HepG2 (cell line): ENCODE data around the gene OVOL3. TPM values are rescaled to one million over a fixed set of nuclear protein-coding genes. Genes with fewer than 3 reads are reported as not detected.

Source experiments
- GTF2F1 ChIP-seq: fragments of 150-350 bp; IDR thresholded peaks from 2 replicates; pipeline ENCODE4 v1.6.1; 2014; ENCODE audit warnings: low read length
- ISL2 ChIP-seq: sonication (generic); formaldehyde crosslinking; IDR thresholded peaks from 2 replicates; pipeline ENCODE4 v1.5.0; 2020; ENCODE audit warnings: missing genetic modification reagents
- MAFG ChIP-seq: sonication (generic); formaldehyde crosslinking; IDR thresholded peaks from 2 replicates; pipeline ENCODE4 v1.5.1; 2020; ENCODE audit warnings: mild to moderate bottlenecking, missing genetic modification reagents
- MTF2 ChIP-seq: sonication (generic); formaldehyde crosslinking; IDR thresholded peaks from 2 replicates; pipeline ENCODE4 v1.5.0; 2020; ENCODE audit warnings: missing genetic modification reagents, borderline replicate concordance
- NONO ChIP-seq, 2 experiments: fragments of 450-650 bp in 1 of 2; sonication (generic) in 1 of 2; formaldehyde crosslinking in 1 of 2; IDR thresholded peaks in 1 of 2; conservative IDR thresholded peaks in 1 of 2; 2 replicates each; pipeline versions ENCODE4 v1.6.1 to v1.8.0; 2017 to 2022; ENCODE audit warnings: mild to moderate bottlenecking in 1 of 2, missing genetic modification reagents in 1 of 2, moderate library complexity in 1 of 2
- TARDBP ChIP-seq: sonication (generic); formaldehyde crosslinking; IDR thresholded peaks from 2 replicates; pipeline ENCODE4 v1.8.0; 2022; ENCODE audit warnings: mild to moderate bottlenecking, missing genetic modification reagents
- ZBTB3 ChIP-seq: sonication (generic); formaldehyde crosslinking; IDR thresholded peaks from 2 replicates; pipeline ENCODE4 v1.4.0; 2020; ENCODE audit warnings: low read depth, mild to moderate bottlenecking, moderate library complexity, missing genetic modification reagents, borderline replicate concordance
- ZMAT3 ChIP-seq: sonication (generic); formaldehyde crosslinking; conservative IDR thresholded peaks from 2 replicates; pipeline ENCODE4 v1.7.0; 2021; ENCODE audit warnings: missing genetic modification reagents
- ZNF10 ChIP-seq: sonication (generic); formaldehyde crosslinking; IDR thresholded peaks from 2 replicates; pipeline ENCODE4 v1.4.0; 2020; ENCODE audit warnings: mild to moderate bottlenecking, low read depth, missing genetic modification reagents, borderline replicate concordance
- polyA plus RNA-seq, 8 experiments: library from polyadenylated mRNA; depleted of rRNA in 3 of 8; stranded (reverse) in 7 of 8; unstranded in 1 of 8; fragments of >200 nt; fragmentation: Illumina TruSeq in 4 of 8; extraction: Trizol in 4 of 8; gene quantifications; 2 replicates each; pipeline versions ENCODE4 v1.2.1 to v1.2.3, GENCODE V29; 2011 to 2016; ENCODE audit warnings: low read depth in 4 of 8, missing spikeins in 1 of 8, mixed read lengths in 1 of 8; ENCODE audit not compliant: insufficient read depth in 1 of 8
- total RNA-seq, 5 experiments: library from RNA; depleted of rRNA; stranded (reverse); fragments of >200 nt; fragmentation: Illumina TruSeq; extraction: Trizol; gene quantifications; 2 replicates each; pipeline ENCODE4 v1.2.3, GENCODE V29; 2016; ENCODE audit warnings: low read depth in 1 of 5
- TF ChIP-seq, protein P1 (sequence below): sonication (generic); formaldehyde crosslinking; IDR thresholded peaks from 2 replicates; pipeline ENCODE4 v1.4.0; 2020; ENCODE audit warnings: missing genetic modification reagents
- TF ChIP-seq, protein P2 (sequence below): sonication (generic); formaldehyde crosslinking; IDR thresholded peaks from 2 replicates; pipeline ENCODE4 v1.4.0; 2020; ENCODE audit warnings: missing genetic modification reagents
- TF ChIP-seq, protein P3 (sequence below): IDR thresholded peaks from 2 replicates; pipeline ENCODE4 v1.6.1; 2012; ENCODE audit warnings: low read length, improper control_type of control experiment
- TF ChIP-seq, protein P4 (sequence below): sonication (generic); formaldehyde crosslinking; IDR thresholded peaks from 2 replicates; pipeline ENCODE4 v1.5.0; 2020; ENCODE audit warnings: missing genetic modification reagents, mild to moderate bottlenecking, borderline replicate concordance
- TF ChIP-seq, protein P5 (sequence below): sonication (generic); formaldehyde crosslinking; IDR thresholded peaks from 2 replicates; pipeline ENCODE4 v1.5.0; 2020; ENCODE audit warnings: missing genetic modification reagents
- TF ChIP-seq, protein P6 (sequence below): sonication (generic); formaldehyde crosslinking; IDR thresholded peaks from 2 replicates; pipeline ENCODE4 v1.5.0; 2020; ENCODE audit warnings: mild to moderate bottlenecking, missing genetic modification reagents, moderate library complexity
- TF ChIP-seq, protein P7 (sequence below): fragments of 450-650 bp; IDR thresholded peaks from 2 replicates; pipeline ENCODE4 v1.6.1; 2017

Gene OVOL3
- total and polyA plus RNA-seq, 2 of the 13 experiments (the other 11 are each of a cell fraction or from before 2014, with no cell fraction given): not detected

DNA sequence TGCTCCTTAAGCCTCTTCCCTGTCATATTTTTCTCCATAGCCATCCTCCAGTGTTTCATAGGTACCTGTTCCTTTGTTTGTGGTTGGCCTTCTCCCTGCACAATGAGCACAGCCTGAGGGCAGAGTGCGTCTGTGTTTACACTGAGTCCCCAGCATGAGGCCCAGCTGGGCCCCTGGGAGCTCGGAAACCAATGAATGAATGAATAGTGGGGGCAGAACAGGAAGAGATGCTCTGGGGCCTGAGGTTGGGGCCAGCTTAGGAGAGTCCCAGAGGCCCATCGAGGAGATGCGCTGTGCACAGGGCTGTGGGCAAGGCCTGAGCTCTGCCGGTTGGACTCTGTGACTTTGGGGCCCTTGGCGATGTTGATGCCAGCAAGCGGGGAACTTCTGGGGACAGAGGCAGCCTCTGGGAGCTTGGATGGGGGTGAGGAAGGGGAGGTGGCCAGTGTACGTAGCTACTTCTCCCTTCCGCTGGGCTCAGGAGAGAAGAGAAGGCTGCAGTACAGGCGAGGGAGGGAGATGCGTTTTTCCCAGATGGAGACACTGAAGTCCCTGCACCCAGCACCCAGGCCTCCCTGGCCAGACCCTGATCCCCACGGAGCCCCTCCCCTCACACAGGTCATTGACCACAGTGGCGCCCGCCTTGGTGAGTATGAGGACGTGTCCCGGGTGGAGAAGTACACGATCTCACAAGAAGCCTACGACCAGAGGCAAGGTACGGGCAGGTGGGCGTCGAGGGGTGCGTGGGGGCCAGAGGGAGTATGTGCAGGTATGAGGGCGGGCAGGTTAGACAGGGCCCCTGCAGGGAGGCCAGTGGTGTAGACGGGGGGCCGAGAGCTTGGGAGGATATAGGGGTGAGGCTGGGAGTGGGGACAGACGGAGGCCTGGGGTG lies 9.4 kb downstream of the OVOL3 start (continued):
- TF ChIP-seq, protein P1, sequence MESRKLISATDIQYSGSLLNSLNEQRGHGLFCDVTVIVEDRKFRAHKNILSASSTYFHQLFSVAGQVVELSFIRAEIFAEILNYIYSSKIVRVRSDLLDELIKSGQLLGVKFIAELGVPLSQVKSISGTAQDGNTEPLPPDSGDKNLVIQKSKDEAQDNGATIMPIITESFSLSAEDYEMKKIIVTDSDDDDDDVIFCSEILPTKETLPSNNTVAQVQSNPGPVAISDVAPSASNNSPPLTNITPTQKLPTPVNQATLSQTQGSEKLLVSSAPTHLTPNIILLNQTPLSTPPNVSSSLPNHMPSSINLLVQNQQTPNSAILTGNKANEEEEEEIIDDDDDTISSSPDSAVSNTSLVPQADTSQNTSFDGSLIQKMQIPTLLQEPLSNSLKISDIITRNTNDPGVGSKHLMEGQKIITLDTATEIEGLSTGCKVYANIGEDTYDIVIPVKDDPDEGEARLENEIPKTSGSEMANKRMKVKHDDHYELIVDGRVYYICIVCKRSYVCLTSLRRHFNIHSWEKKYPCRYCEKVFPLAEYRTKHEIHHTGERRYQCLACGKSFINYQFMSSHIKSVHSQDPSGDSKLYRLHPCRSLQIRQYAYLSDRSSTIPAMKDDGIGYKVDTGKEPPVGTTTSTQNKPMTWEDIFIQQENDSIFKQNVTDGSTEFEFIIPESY: 0 out of 2 replicates have a peak, but pooled peaks have one; percentile 12
- TF ChIP-seq, protein P2, sequence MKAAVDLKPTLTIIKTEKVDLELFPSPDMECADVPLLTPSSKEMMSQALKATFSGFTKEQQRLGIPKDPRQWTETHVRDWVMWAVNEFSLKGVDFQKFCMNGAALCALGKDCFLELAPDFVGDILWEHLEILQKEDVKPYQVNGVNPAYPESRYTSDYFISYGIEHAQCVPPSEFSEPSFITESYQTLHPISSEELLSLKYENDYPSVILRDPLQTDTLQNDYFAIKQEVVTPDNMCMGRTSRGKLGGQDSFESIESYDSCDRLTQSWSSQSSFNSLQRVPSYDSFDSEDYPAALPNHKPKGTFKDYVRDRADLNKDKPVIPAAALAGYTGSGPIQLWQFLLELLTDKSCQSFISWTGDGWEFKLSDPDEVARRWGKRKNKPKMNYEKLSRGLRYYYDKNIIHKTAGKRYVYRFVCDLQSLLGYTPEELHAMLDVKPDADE: no peak
- TF ChIP-seq, protein P3, sequence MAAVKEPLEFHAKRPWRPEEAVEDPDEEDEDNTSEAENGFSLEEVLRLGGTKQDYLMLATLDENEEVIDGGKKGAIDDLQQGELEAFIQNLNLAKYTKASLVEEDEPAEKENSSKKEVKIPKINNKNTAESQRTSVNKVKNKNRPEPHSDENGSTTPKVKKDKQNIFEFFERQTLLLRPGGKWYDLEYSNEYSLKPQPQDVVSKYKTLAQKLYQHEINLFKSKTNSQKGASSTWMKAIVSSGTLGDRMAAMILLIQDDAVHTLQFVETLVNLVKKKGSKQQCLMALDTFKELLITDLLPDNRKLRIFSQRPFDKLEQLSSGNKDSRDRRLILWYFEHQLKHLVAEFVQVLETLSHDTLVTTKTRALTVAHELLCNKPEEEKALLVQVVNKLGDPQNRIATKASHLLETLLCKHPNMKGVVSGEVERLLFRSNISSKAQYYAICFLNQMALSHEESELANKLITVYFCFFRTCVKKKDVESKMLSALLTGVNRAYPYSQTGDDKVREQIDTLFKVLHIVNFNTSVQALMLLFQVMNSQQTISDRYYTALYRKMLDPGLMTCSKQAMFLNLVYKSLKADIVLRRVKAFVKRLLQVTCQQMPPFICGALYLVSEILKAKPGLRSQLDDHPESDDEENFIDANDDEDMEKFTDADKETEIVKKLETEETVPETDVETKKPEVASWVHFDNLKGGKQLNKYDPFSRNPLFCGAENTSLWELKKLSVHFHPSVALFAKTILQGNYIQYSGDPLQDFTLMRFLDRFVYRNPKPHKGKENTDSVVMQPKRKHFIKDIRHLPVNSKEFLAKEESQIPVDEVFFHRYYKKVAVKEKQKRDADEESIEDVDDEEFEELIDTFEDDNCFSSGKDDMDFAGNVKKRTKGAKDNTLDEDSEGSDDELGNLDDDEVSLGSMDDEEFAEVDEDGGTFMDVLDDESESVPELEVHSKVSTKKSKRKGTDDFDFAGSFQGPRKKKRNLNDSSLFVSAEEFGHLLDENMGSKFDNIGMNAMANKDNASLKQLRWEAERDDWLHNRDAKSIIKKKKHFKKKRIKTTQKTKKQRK: no peak
- no peak for TF ChIP-seq MTF2 (CRISPR knock-in tag)
- TF ChIP-seq, protein P4, sequence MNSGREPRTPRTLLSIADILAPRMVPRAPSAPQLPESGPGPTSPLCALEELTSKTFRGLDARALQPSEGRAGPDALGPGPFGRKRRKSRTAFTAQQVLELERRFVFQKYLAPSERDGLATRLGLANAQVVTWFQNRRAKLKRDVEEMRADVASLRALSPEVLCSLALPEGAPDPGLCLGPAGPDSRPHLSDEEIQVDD (CRISPR knock-in tag): no peak
- TF ChIP-seq, protein P5, sequence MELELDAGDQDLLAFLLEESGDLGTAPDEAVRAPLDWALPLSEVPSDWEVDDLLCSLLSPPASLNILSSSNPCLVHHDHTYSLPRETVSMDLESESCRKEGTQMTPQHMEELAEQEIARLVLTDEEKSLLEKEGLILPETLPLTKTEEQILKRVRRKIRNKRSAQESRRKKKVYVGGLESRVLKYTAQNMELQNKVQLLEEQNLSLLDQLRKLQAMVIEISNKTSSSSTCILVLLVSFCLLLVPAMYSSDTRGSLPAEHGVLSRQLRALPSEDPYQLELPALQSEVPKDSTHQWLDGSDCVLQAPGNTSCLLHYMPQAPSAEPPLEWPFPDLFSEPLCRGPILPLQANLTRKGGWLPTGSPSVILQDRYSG (CRISPR knock-in tag): no peak
- TF ChIP-seq NONO (IDR thresholded peaks at IDR 0.05): no peak
- peak; percentile 86 for TF ChIP-seq NONO (CRISPR knock-in tag; conservative IDR thresholded peaks at IDR 0.05)
- TF ChIP-seq, protein P6, sequence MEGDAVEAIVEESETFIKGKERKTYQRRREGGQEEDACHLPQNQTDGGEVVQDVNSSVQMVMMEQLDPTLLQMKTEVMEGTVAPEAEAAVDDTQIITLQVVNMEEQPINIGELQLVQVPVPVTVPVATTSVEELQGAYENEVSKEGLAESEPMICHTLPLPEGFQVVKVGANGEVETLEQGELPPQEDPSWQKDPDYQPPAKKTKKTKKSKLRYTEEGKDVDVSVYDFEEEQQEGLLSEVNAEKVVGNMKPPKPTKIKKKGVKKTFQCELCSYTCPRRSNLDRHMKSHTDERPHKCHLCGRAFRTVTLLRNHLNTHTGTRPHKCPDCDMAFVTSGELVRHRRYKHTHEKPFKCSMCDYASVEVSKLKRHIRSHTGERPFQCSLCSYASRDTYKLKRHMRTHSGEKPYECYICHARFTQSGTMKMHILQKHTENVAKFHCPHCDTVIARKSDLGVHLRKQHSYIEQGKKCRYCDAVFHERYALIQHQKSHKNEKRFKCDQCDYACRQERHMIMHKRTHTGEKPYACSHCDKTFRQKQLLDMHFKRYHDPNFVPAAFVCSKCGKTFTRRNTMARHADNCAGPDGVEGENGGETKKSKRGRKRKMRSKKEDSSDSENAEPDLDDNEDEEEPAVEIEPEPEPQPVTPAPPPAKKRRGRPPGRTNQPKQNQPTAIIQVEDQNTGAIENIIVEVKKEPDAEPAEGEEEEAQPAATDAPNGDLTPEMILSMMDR: peak; percentile 24
- TF ChIP-seq ZBTB3 (CRISPR knock-in tag): 0 out of 2 replicates have a peak, but pooled peaks have one; percentile 42
- no peak for TF ChIP-seq GTF2F1
- no peak for TF ChIP-seq ZNF10 (CRISPR knock-in tag)
- TF ChIP-seq, protein P7, sequence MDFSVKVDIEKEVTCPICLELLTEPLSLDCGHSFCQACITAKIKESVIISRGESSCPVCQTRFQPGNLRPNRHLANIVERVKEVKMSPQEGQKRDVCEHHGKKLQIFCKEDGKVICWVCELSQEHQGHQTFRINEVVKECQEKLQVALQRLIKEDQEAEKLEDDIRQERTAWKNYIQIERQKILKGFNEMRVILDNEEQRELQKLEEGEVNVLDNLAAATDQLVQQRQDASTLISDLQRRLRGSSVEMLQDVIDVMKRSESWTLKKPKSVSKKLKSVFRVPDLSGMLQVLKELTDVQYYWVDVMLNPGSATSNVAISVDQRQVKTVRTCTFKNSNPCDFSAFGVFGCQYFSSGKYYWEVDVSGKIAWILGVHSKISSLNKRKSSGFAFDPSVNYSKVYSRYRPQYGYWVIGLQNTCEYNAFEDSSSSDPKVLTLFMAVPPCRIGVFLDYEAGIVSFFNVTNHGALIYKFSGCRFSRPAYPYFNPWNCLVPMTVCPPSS: no peak
- peak; percentile 76; the same call in 1 of the 2 replicates for TF ChIP-seq ZMAT3
- TF ChIP-seq MAFG (CRISPR knock-in tag): no peak
- peak; percentile 90 for TF ChIP-seq TARDBP
- TF ChIP-seq ISL2 (CRISPR knock-in tag): peak; percentile 25; the same call in 1 of the 2 replicates
